Iris pigment epithelial cell (primary cell): ENCODE data around the gene APC2.

Experiments
- DNase-seq: peaks from one replicate; pipeline ENCODE4 v3.0.0-alpha.2; 2011; ENCODE audit warnings: low read depth

The APC2 gene

GRCh38 chr19:1446713-1447481 is 3.0 kb upstream of the APC2 start:
- no peak for DNase-seq

GRCh38 chr19:1447504-1447903 is 2.4 kb upstream of the APC2 start:
- no peak for DNase-seq

GRCh38 chr19:1447944-1448343 is 2.0 kb upstream of the APC2 start:
- no peak for DNase-seq

GRCh38 chr19:1450735-1451731 is 1.1 kb downstream of the APC2 start:
- DNase-seq = no peak

- no peak for DNase-seq
These were observed 2.2 kb downstream of the APC2 start for GRCh38 chr19:1451916-1452801.

- no peak for DNase-seq
These were observed 3.0 kb downstream of the APC2 start for GRCh38 chr19:1452802-1453524.

GRCh38 chr19:1453525-1454364 is 3.8 kb downstream of the APC2 start:
- no peak for DNase-seq

GRCh38 chr19:1455002-1455335 is 5.0 kb downstream of the APC2 start:
- DNase-seq = no peak

- DNase-seq = no peak
These were observed 5.6 kb downstream of the APC2 start for GRCh38 chr19:1455336-1456120.

GRCh38 chr19:1456121-1456900 is 6.4 kb downstream of the APC2 start:
- DNase-seq = no peak

- DNase-seq = no peak
These were observed 7.3 kb downstream of the APC2 start for GRCh38 chr19:1457031-1457739.

- no peak for DNase-seq
These were observed 8.0 kb downstream of the APC2 start for GRCh38 chr19:1457892-1458291.

- DNase-seq = no peak
These were observed 9.6 kb downstream of the APC2 start for GRCh38 chr19:1459479-1459878.

GRCh38 chr19:1460033-1460995 is 10.4 kb downstream of the APC2 start:
- no peak for DNase-seq

GRCh38 chr19:1461862-1462261 is 11.9 kb downstream of the APC2 start:
- no peak for DNase-seq

GRCh38 chr19:1465191-1466016 is 15.5 kb downstream of the APC2 start:
- DNase-seq = peak; percentile 48
